GM19035 (cell line): ENCODE data around the gene CDC25A.

Experiments used
- ATAC-seq: cut with Tn5 transposase; IDR thresholded peaks from one replicate; pipeline ENCODE4 v1.9.1; 2021; ENCODE audit not compliant: unreplicated experiment

CDC25A gene

DNA sequence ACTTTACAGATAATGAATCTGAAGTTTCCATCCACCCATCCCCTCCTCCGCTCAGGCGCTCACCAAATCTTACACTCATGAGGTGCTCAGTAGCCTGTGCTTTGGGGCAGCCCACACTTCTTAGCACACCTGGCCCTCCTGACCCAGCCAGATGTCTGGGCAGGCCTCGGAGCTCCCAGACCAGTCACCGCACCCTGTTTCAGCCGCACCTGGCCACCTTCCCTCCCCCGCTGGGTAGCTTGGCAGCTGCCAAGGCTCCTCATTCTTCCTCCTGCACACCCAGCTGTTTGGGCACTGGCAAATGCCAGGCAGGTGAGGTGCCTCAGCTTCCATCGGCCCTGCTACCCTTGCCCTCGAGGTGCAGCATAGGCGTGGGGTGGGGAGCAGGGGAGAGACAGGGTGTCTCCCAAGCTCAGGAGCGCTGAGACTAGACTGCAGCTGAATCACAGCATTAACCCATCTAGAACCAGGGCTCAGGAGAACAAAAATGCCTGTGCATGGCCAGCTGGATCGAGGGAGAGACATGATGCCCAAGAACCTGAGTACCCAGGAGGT lies 45.8 kb downstream of the CDC25A start:
- ATAC-seq, result no peak

DNA sequence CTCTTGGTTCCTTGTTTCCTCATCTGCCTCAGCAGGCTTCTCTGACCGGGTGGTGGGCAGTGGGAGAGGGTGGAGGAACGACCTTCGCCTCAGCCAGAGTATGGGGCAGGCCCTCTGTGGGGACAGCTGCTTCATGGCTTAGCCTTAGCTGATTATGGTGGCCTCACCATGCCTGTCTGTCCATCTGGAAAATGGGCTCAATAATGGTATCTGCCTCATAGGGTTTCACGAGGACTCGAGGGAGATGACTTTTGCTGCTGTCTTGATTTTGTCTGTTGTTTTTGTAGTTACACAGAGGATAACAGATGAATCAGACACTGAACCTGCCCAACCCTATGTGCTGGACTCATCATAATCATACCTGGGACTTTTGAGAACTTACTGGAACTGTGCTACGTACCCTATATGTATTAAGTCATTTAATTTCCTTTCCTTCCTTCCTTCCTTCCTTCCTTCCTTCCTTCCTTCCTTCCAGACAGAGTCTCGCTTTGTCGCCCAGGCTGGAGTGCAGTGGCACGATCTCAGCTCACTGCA lies 46.5 kb downstream of the CDC25A start:
- no peak for ATAC-seq

DNA sequence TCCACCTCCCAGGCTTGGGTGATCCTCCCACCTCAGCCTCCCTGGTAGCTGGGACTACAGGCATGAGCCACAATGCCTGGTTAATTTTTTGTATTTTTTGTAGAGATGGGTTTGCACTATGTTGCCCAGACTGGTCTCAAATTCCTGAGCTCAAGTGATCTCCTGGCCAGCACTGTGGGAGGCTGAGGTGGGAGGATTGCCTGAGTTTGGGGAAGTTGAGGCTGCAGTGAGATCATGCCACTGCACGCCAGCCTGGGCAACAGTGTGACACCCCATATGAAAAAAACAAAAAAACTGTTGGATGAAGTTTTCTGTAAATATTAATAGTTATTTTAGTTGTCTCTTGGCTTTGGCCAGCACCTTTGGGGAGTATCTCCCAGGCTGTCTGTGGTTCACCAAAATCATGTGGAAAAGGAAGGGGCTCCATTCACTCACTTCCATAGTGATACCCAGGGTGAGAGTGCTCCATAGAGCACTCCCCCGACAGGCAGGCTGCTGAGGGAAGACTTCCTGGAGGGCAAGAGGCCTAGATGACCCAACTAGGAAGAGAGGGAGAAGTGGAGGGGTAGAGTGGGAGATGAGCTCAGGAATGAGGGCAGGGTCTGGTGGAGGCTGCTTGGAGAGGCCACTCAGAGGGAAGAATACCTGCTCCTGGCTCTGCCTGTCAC lies 47.1 kb downstream of the CDC25A start:
- no peak for ATAC-seq

DNA sequence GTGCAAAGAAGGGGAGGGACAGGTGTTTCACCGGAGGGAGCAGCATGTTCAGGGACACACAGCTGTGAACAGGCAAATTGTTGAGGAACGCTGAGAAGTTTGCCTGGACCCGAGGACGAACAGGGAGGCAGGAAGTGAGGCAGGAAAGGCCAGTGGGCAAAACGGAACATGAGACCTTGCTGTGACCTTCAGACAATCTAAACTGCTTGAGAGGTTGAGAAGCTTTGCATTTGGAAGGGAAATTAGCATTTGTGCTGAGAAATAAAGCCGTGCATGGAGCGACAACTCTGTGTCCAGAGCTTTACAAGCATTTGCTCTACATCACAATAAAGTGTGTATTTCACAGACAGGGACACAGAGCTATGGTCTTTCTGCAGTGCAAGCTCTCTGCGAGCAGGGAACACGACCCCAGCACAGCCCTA lies 47.9 kb downstream of the CDC25A start:
- ATAC-seq, result no peak

DNA sequence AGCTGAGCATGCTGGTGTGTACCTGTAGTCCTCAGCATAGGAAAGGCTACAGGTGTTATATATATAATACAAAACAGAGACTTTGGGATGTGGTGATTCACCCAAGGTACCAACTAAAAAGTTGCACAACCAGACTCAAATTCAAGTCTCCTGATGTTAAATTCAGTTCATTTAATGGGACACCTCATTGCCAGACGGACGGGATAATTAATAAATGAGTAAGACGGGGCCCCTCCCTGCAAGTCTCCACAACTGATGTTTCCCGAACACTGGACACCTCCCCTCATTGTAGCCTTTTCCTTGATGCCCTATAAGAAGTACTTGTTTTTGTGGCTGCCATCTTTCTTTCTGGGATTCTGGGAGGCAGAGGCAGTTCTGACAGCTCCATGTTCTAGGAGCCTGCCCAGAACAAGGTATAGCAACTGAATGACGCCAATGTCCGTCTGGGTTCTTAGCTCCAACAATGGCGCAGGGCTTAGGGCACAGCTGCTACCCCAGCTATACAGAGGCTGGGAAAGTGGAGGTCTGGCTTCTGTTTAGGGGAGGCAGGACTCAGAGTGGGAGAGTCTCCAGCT lies 50.7 kb downstream of the CDC25A start:
- ATAC-seq, result no peak

DNA sequence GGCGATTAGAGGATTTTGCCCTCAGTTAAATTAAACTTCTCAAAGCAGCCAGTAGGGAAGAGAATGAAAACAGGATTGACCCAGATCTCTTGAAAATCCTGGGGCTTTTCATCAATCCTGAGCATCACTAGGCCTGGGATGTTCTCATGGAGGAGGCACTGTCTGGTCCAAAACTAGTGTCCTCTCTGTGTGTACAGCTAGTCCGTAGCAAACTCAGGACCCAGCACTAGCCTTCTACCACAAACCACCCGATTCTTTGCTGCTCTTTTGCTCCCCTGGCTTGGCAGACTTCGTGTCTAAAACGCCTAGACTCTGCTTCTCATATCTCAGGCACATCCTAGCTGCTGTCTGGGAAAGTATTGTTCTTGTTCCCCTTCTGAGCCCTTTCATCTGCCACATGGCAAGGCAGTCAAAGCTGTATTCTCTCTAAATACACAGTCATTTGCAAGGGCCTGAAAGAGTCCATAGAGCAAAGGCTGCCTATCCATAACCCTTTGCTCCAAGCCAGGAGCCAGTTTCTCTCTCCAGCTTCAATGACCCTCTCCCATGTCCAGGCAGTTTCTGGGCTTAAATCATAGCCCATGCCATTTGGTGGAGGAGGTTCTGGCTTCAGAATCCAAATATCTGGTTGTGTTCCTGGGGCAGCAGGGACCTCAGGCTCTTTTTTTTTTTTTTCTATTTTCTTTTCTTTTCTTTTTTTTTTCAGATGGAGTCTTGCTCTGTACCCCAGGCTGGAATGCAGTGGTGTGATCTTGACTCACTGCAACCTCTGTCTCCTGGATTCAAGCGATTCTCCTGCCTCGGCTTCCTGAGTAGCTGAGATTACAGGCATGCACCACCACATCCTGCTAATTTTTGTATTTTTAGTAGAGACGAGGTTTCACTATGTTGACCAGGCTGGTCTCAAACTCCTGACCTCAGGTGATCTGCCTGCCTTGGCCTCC lies 52.4 kb downstream of the CDC25A start:
- no peak for ATAC-seq

DNA sequence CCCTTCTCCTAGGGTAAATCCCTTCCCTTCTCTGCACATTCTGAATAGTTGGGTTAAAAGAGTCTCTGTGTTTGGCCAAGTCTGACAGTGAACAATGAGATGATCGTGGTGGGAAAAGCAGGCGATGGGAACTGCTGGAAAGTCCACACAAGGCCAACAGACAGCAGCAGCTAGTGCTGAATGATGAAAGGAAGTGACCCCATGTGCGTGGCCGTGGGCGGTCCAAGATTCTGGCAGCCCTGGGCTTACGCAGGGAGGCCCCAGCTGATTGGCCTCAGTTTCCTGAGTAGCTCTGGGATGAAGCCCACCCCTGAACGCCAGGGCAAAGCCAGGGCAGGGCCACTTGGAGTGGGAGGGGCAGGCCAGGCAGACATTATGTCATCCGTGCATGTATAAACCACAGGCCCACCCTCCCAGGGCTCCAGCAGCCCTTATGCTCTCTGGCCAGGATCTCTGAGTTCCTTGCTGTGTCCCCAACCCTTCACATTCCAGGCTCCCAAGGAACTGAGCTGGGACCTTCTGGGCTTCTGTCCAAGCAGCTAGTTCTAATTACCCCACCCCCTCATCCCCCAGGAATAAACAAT lies 57.8 kb downstream of the CDC25A start:
- ATAC-seq, result no peak

DNA sequence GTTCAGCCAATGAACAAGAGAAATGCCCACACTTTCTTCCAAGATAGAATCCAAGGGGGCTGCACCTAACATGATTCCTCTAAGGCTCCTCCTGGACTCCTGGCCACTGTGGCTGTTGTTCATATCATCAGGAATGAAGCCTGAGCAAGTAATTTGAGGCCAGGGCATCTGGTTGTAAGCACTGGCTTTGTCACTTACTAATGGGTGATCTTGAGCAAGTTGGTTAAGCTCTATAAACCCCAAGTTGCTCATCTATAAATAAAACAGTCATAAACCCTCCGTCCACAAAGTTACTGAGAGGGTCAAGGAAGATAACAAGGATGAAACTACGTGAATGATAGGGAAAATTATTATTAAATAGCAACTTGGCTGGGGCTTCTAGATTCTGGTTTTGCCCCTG lies 58.3 kb downstream of the CDC25A start:
- no peak for ATAC-seq

DNA sequence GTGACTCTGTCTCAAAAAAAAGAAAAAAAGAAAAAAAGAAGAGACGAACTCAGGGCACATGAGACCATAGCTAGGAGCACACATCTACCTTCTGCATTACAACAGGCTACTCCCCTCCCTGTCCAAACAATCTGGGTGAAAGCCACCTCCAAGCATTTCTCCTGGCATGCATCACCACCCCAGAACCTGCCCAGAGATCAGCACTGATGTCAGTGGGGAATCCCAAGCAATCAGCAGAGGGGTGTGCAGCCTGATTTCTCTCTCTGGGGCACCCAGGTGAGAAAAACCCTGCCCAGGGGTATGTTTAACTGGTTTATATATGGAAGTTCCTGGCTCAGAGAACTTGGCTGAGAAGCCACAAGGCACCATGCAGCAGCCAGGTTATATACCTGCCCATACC lies 59.4 kb downstream of the CDC25A start:
- no peak for ATAC-seq

DNA sequence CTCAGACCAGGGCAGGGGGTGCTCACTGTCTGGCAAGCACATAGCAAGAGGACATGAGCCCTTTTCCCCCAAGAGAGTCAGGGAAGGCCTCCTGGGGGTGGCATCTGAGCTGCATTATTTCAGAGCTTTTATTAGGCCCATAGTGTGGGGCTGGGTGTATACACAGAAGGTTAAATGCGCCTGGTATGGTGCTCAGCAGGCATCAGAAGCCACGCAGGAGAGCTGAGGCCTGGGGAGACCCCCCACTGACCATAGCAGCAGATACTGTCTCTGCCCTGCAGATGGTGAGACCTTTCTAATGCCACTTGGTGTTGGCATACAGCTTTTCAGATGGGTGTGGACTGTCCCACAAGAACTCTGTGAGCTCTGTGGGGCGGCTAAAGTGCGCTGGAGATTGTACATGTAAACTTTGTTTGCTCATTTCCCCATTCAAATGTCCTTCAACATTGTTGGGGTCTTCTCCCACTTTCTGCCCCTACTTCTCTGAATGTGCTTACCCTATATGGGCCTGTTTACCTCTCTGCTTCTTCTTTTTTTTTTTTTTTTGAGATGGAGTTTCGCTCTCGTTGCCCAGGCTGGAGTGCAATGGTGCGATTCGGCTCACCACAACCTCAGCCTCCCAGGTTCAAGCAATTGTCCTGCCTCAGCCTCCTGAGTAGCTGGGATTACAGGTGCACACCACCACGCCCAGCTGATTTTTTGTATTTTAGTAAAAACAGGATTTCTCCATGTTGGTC lies 62.2 kb downstream of the CDC25A start:
- no peak for ATAC-seq

DNA sequence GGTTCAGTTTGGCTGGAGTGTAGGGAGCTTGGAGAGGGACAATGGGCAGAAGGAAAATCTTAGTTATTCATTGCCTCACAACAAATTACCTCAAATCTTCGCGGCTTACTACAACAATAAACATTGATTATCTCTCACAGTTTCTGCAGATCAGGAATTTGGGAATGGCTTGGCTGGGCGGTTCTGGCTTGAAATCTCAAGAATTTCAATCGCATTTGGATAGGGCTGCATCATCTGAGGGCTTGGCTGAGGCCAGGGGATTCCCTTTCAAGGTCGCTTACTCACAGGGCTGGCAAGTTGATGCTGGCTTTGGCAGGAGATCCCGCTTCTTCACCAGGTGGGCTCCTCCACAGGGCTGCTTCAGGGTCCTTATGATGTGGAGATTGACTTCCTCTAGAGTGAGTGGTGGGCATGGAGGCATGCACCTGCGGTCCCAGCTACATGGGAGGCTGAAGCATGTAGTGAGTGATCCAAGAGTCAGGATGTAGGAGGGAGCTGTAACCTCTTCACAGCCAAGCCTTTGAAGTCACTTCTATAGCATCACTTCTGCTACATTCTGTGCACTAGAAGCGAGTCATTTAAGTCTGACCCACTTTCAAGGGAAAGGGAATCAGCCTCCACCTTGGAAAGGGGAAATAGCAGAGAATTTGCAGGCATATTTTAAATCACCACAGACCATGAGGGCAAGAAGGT lies 63.1 kb downstream of the CDC25A start:
- ATAC-seq, result no peak

DNA sequence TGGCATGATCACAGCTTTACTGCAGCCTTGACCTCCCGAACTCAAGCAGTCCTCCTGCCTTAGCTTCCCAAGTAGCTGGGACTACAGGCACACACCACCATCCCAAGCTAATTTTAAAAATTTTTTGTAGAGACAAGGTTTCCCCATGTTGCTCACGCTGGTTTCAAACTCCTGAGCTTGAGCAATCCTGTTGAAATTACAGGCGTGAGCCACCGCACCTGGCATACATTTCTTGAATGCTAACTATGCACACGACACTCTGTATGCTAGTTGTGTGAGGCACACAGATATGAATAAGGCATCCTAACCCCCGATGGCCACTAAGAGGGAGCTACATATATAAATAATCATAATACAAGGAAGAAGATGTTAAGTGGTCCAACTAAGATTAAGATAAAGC lies 64.9 kb downstream of the CDC25A start:
- ATAC-seq, result no peak

DNA sequence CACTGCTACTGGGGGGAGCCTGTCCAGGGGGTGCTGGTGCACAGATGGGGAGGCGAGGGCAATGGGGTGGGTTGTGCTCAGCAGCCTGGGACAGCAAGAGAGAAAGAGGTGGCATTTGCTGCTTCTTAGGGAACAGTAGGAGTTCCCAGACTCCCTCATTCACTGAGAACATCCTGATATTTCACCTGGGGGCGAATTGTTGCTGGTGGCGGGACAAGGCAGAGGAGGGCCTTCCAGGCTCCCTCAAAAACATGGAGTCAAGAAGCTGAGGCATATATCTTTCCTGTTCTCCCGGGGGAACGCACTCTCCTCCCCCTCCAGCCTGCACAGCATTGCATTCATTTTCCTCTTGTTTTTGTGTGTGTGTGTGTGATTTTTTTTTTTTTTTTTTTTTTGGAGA lies 65.7 kb downstream of the CDC25A start:
- no peak for ATAC-seq

DNA sequence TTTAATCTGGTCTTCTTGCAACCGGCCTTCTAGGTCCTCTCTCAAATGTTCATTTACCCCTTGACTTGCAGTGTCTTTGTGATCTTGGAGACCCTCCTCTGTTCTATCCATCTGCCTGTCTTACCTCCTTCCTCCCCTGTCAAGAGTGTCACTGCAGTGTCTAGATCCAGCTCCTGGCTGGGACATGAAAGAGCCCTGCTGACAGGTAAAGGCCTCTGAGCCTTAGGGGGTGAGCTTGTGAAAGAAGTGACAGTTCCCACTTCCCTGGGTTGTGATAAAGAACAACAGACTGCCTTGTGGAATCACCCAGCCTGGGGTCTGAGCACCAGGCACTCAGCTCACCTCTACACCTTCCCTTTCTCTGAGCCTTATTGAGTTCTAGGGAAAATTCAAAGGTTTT lies 68.0 kb downstream of the CDC25A start:
- ATAC-seq, result no peak

DNA sequence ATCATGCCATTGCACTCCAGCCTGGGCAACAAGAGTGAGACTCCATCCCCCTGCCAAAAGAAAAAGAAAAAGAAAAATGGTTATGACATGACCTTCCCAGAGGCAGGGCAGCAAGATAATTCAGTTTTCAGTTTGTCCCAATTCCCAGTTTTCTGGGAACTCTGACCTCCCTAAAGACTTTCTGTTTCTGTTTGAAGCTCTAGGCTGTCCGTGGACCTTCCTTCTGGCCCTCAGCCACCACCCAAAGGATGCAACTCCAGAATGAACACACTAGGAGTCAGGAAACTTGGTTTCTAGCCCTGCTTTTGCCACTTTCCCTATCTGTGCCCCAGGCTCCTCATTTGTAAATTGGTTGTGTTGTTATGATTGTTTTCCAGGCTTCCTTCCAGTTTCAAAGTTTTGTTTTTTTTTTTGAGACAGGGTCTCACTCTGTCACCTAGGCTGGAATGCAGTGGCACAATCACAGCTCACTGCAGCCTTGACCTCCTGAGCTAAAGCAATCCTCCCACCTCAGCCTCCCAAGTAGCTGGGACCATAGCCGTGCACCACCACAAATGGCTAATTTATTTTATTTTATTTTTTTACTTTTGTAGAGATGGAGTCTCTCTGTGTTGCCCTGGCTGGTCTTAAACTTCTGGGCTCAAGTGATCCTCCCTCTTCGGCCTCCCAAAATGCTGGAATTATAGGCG lies 68.6 kb downstream of the CDC25A start:
- no peak for ATAC-seq

DNA sequence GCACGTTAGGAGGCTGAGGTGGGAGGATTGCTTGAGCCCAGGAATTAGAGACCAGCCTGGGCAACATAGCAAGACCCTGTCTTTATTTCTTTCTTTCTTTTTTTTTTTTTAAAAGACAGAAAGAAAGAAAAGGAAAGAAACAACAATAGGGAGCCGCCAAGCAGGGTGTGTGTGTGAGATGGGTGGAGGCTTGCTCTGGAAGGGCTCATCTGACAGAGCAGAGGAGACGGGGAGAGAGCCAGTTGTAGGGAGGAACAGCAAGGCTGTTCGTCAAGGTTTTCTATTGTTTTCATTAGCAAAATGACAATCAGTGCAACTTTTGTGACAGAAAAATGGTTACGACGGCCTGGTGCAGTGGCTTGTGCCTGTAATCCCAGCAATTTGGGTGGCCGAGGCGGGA lies 69.3 kb downstream of the CDC25A start:
- no peak for ATAC-seq

DNA sequence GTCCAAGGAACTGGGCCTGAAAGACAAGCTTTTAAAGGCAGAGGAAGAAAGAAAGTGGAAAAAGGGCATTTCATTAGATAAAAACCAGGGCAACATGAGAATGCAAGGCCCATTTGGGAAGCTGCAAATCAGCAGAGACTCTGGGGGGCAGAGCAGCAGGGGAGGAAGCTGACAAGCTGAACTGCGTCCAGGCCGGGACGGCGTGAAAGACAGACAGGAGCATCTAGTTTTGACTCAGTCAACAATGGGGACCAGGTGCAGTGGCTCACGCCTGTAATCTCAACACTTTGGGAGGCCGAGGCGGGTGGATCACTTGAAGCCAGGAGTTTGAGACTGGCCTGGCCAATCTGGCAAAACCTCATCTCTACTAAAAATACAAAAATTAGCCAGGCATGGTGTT lies 69.9 kb downstream of the CDC25A start:
- no peak for ATAC-seq

DNA sequence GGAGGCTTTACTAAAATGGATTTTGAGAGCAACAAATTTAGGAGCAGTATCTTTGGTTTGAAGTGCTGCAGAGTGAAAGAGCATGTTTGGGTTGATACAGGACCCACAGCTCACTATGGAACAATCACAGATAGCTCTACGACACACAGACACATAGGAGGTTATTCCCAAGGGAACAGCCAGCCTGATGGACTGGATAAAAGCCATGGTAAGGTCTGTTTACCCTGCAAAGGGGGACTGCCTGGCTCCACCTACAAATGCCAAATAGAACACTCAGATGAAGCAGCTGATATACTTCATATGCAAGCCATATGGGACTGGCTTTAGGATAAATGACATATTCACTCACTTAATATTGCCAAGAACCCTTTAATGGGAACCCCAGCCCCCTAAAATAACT lies 75.4 kb downstream of the CDC25A start:
- no peak for ATAC-seq

DNA sequence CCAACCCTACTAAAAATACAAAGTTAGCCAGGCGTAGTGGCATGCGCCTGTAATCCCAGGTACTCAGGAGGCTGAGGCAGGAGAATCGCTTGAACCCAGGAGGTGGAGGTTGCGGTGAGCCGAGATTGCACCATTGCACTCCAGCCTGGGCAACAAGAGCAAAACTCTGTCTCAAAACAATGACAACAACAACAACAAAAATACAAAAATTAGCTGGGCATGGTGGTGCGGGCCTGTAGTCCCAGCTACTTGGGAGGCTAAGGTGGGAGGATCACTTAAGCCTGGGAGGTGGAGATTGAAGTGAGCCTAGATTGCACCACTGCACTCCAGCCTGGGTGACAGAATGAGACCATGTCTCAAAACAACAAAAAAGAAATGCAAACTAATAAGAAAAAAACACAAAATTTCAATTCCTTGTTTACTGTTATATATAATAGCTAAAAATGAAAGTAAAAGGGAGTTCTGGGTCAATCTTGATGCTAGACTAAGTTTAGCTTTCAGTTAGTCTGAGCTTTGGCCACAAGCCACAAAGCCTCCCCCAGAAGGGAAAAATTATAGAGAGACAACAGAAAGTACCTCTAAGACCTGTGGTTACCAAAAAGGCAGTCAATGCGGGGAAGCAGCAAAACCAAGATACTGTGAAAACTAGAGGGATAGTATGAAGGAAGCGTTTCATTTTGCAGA lies 76.0 kb downstream of the CDC25A start:
- peak; percentile 97 for ATAC-seq
